HepG2 (cell line): ENCODE results near the gene IL1RAPL1. TPM values are rescaled to one million over a fixed set of nuclear protein-coding genes. Genes with fewer than 3 reads are reported as not detected.

Experiments
- ATAC-seq: fragments of 200-7000 bp; cut with Tn5 transposase; 3 replicates; pipeline ENCODE4 v1.9.1; 2020; ENCODE audit warnings: mild to moderate bottlenecking, moderate library complexity
- BruUV-seq: library from RNA; stranded (reverse); fragments of 400-500 nt; replicated peaks from 2 replicates; lab custom pipeline; 2021; lab: Mats Ljungman, UMichigan
- CTCF ChIA-PET: fragments of 300-600 bp; formaldehyde crosslinking; extraction: SDS; loops from one replicate; lab custom pipeline; 2021; ENCODE audit warnings: low total read pairs, inconsistent platforms, low intra/inter-chr PET ratio; lab: Yijun Ruan, JAX
- POLR2A ChIA-PET: fragments of 350-600 bp; sonication (Branson Sonifier 250); formaldehyde crosslinking; loops from one replicate; lab custom pipeline; 2020; ENCODE audit warnings: antibody characterized with exemption, inconsistent platforms; lab: Yijun Ruan, JAX
- DNase-seq: peaks from one replicate; pipeline ENCODE4 v3.0.0-alpha.2; 2015; ENCODE audit warnings: low spot score
- FAIRE-seq: peaks from 3 replicates; lab custom pipeline; 2011; peaks lifted over from hg19 to GRCh38; lab: Jason Lieb, UNC
- H2AFZ ChIP-seq: one replicate; pipeline ENCODE4 v1.6.1; 2011; ENCODE audit warnings: low read length, inconsistent platforms
- H3K27ac ChIP-seq: fragments of 300-600 bp; 3 replicates; pipeline ENCODE4 v1.8.0; 2011; ENCODE audit warnings: mixed run types, mild to moderate bottlenecking, mixed read lengths, low read length, inconsistent platforms; ENCODE audit not compliant: insufficient read depth; ENCODE audit errors: extremely low read length
- H3K27me3 ChIP-seq, 2 experiments: fragments of 200-600 bp in 1 of 2; 2 replicates in 1 of 2; 3 replicates in 1 of 2; pipeline versions ENCODE4 v1.6.0 to v1.8.0; 2011; ENCODE audit warnings: low read length in 2 of 2, mild to moderate bottlenecking in 2 of 2, moderate library complexity in 2 of 2, inconsistent platforms in 1 of 2; ENCODE audit not compliant: insufficient read depth in 2 of 2, control insufficient read depth in 1 of 2
- H3K36me3 ChIP-seq, 2 experiments: fragments of 200-600 bp in 1 of 2; replicated peaks in 1 of 2; 2 replicates in 1 of 2; 3 replicates in 1 of 2; pipeline versions ENCODE4 v1.5.1 to v1.8.0; 2011; ENCODE audit warnings: low read length in 2 of 2, inconsistent platforms in 1 of 2; ENCODE audit not compliant: insufficient read depth in 2 of 2, control insufficient read depth in 1 of 2
- H3K4me1 ChIP-seq: 2 replicates; pipeline ENCODE4 v1.5.1; 2012; ENCODE audit warnings: low read length, inconsistent platforms; ENCODE audit not compliant: insufficient read depth
- H3K4me2 ChIP-seq: 2 replicates; pipeline ENCODE4 v1.6.0; 2011; ENCODE audit warnings: low read depth, low read length, inconsistent platforms
- H3K4me3 ChIP-seq, 3 experiments: fragments of 200-600 bp in 1 of 3; sonication (generic), shearing (Covaris generic) in 1 of 3; replicated peaks in 1 of 3; 2 replicates each; pipeline ENCODE4 v1.5.1; 2011 to 2016; ENCODE audit warnings: low read length in 3 of 3, inconsistent platforms in 2 of 3, low read depth in 2 of 3, mild to moderate bottlenecking in 2 of 3, control low read depth in 1 of 3, mixed read lengths in 1 of 3; ENCODE audit not compliant: insufficient read depth in 1 of 3
- H3K79me2 ChIP-seq: one replicate; pipeline ENCODE4 v1.6.1; 2011; ENCODE audit warnings: low read length, inconsistent platforms; ENCODE audit not compliant: insufficient read depth
- H3K9ac ChIP-seq: 2 replicates; pipeline ENCODE4 v1.6.0; 2011; ENCODE audit warnings: mild to moderate bottlenecking, low read depth, low read length, inconsistent platforms; ENCODE audit not compliant: insufficient read depth
- H3K9me3 ChIP-seq: 2 replicates; pipeline ENCODE4 v1.5.1; 2012; ENCODE audit warnings: mild to moderate bottlenecking, low read length
- H4K20me1 ChIP-seq: 2 replicates; pipeline ENCODE4 v1.6.0; 2011; ENCODE audit warnings: inconsistent platforms, mild to moderate bottlenecking, low read length, moderate library complexity; ENCODE audit not compliant: insufficient read depth
- CTCF ChIP-seq: sonication (generic); formaldehyde crosslinking; IDR thresholded peaks from 2 replicates; pipeline ENCODE4 v1.5.0; 2020; ENCODE audit warnings: mild to moderate bottlenecking, missing genetic modification reagents, moderate library complexity
- GATAD1 ChIP-seq: IDR thresholded peaks from 2 replicates; pipeline ENCODE4 v1.6.1; 2016; ENCODE audit warnings: missing genetic modification reagents, missing compliant biosample characterization
- HHEX ChIP-seq: IDR thresholded peaks from 2 replicates; pipeline ENCODE4 v1.6.1; 2016; ENCODE audit warnings: control low read depth
- IRF1 ChIP-seq: sonication (generic); formaldehyde crosslinking; IDR thresholded peaks from 2 replicates; pipeline ENCODE4 v1.4.0; 2020; ENCODE audit warnings: low read depth, mild to moderate bottlenecking, missing genetic modification reagents
- IRF2 ChIP-seq: IDR thresholded peaks from 2 replicates; pipeline ENCODE4 v1.6.1; 2018; ENCODE audit warnings: missing genetic modification reagents, missing compliant biosample characterization
- PAXIP1 ChIP-seq: sonication (generic); formaldehyde crosslinking; conservative IDR thresholded peaks from 2 replicates; pipeline ENCODE4 v1.4.0; 2020; ENCODE audit warnings: mild to moderate bottlenecking, missing genetic modification reagents, moderate library complexity
- RAD51 ChIP-seq: fragments of 450-650 bp; IDR thresholded peaks from 2 replicates; pipeline ENCODE4 v1.6.1; 2016; ENCODE audit warnings: borderline replicate concordance
- THYN1 ChIP-seq: sonication (generic); formaldehyde crosslinking; IDR thresholded peaks from 2 replicates; pipeline ENCODE4 v1.8.1; 2023; ENCODE audit warnings: low read depth, mild to moderate bottlenecking, moderate library complexity, missing genetic modification reagents, borderline replicate concordance
- ZFP36 ChIP-seq: fragments of 150-350 bp; IDR thresholded peaks from 2 replicates; pipeline ENCODE4 v1.6.1; 2018; ENCODE audit warnings: borderline replicate concordance, low read length, low read depth; ENCODE audit not compliant: partially characterized antibody
- ZNF281 ChIP-seq: sonication (generic); formaldehyde crosslinking; IDR thresholded peaks from 2 replicates; pipeline ENCODE4 v1.4.0; 2020; ENCODE audit warnings: missing genetic modification reagents, borderline replicate concordance
- ZNF564 ChIP-seq: sonication (generic); formaldehyde crosslinking; IDR thresholded peaks from 2 replicates; pipeline ENCODE4 v1.8.1; 2023; ENCODE audit warnings: mild to moderate bottlenecking, missing genetic modification reagents
- ZNF777 ChIP-seq: sonication (generic); formaldehyde crosslinking; IDR thresholded peaks from 2 replicates; pipeline ENCODE4 v1.4.0; 2020; ENCODE audit warnings: missing genetic modification reagents
- in situ Hi-C: cut with HindIII; loops from 2 replicates; pipeline ENCODE4 v1.10.0; 2017; ENCODE audit warnings: low pct_unique_long_range_greater_than_20kb; ENCODE audit not compliant: extremely low pct_ligation_motif_present
- intact Hi-C: fragments of 100-400 bp; cut with micrococcal nuclease; formaldehyde crosslinking; loops from one replicate; pipeline ENCODE4 v1.10.0; 2022; ENCODE audit not compliant: unreplicated experiment
- polyA plus RNA-seq, 8 experiments: library from polyadenylated mRNA; depleted of rRNA in 3 of 8; stranded (reverse) in 7 of 8; unstranded in 1 of 8; fragments of >200 nt; fragmentation: Illumina TruSeq in 4 of 8; extraction: Trizol in 4 of 8; gene quantifications; 2 replicates each; pipeline versions ENCODE4 v1.2.1 to v1.2.3, GENCODE V29; 2011 to 2016; ENCODE audit warnings: low read depth in 4 of 8, missing spikeins in 1 of 8, mixed read lengths in 1 of 8; ENCODE audit not compliant: insufficient read depth in 1 of 8
- total RNA-seq, 5 experiments: library from RNA; depleted of rRNA; stranded (reverse); fragments of >200 nt; fragmentation: Illumina TruSeq; extraction: Trizol; gene quantifications; 2 replicates each; pipeline ENCODE4 v1.2.3, GENCODE V29; 2016; ENCODE audit warnings: low read depth in 1 of 5

The IL1RAPL1 gene
- total and polyA plus RNA-seq, 2 of the 13 experiments (the other 11 are each of a cell fraction or from before 2014, with no cell fraction given): 0.04 TPM; not detected in 1

- no peak overlapping the region for H3K27ac ChIP-seq
- H3K9ac ChIP-seq: no peak overlapping the region
- intact Hi-C loops: no loop called here
- H3K27me3 ChIP-seq: no peaks in the 10 kb centered on the region
- no TSS peak for BruUV-seq
- ChIA-PET CTCF (no interaction called here), POLR2A (no interaction called here)
- no peaks in the 10 kb centered on the region for H4K20me1 ChIP-seq
- no peak overlapping the region for H3K4me3 ChIP-seq
- in situ Hi-C loops: no loop called here
- DNase-seq: no peak
- H3K4me1 ChIP-seq: no peaks in the 10 kb centered on the region
- no peak for ATAC-seq
- no peaks in the 10 kb centered on the region for H3K79me2 ChIP-seq
- no peak overlapping the region for H3K4me2 ChIP-seq
- FAIRE-seq: no peak
- no peaks in the 10 kb centered on the region for H3K9me3 ChIP-seq
- H2AFZ ChIP-seq: no peak overlapping the region
- H3K36me3 ChIP-seq: no peaks in the 10 kb centered on the region
- TF ChIP-seq IRF1 (no peak), THYN1 (no peak), ZNF281 (CRISPR knock-in tag) (no peak), CTCF (no peak), PAXIP1 (CRISPR knock-in tag) (no peak), RAD51 (no peak), GATAD1 (no peak), ZNF564 (CRISPR knock-in tag) (no peak), HHEX (CRISPR knock-in tag) (no peak), IRF2 (CRISPR knock-in tag) (no peak), ZFP36 (no peak), ZNF777 (CRISPR knock-in tag) (no peak)
Measured at GRCh38 chrX:28717864-28718263, 130.6 kb downstream of the IL1RAPL1 start.
